Mucosa of gallbladder (tissue), 1 donor: ENCODE results near the gene ESPNL. TPM values are rescaled to one million over a fixed set of nuclear protein-coding genes. Genes with fewer than 3 reads are reported as not detected.

Experiments used
- DNase-seq: peaks from one replicate; pipeline ENCODE4 v3.0.0-alpha.2; 2020; ENCODE audit warnings: low spot score
- total RNA-seq: library from RNA; stranded (reverse); gene quantifications from one replicate; pipeline ENCODE4 v1.2.1, GENCODE V29; 2021
- donor health status: DM: no; HTN: no; CAD: no.

ESPNL gene
- total RNA-seq, 1 donor from 2014 or later = 0.49 TPM

DNA sequence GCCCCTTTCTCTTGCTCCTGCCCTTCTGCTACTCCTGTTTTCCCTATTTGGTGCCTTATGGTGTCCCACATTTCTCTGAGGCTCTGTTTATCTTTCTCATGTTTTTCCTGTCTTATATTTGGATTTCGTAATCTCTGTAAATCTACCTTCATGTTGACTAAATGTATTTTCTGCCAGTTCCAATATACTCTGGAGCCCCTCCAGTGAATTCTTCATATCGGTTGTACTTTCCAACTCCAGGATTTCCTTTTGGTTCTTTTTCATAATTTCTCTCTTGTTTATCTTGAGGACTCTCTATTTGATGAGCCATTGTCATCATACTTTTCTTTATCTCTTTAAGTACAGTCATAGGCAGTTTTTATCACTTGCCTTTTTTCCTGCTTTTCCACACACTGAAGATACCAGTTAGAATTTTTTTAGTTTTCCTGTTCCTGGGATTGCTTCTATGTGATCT is 20.2 kb upstream of the ESPNL start:
- no peak for DNase-seq

- no peak for DNase-seq
Measured at GRCh38 chr2:238080518-238080917, 19.6 kb upstream of the ESPNL start.

DNA sequence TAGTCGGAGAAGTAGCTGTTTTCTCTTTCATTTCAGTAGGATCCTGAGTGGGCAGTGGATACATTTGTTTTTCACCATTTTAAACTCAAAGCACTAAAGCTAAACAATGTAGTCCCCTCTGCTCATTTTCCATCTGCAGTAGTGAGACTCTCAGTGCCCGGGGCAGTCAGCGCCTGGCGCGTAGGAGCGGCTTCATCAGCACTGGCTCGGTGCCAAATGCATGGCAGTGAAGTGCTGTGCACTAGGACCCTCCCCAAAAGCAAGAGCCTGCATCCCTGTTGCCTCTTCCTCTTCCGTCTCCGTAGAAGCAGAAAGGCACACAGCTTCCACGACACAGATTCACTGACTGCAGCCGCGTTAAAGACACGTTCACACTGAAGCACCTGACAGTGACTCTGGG is 19.0 kb upstream of the ESPNL start:
- DNase-seq = no peak

GRCh38 chr2:238081561-238081960 is 18.6 kb upstream of the ESPNL start:
- DNase-seq = no peak

GRCh38 chr2:238082151-238082550 is 18.0 kb upstream of the ESPNL start:
- no peak for DNase-seq

- no peak for DNase-seq
Measured at GRCh38 chr2:238082827-238083226, 17.3 kb upstream of the ESPNL start.

GRCh38 chr2:238083919-238084318 is 16.2 kb upstream of the ESPNL start:
- DNase-seq = no peak

GRCh38 chr2:238084761-238085160 is 15.4 kb upstream of the ESPNL start:
- no peak for DNase-seq

DNA sequence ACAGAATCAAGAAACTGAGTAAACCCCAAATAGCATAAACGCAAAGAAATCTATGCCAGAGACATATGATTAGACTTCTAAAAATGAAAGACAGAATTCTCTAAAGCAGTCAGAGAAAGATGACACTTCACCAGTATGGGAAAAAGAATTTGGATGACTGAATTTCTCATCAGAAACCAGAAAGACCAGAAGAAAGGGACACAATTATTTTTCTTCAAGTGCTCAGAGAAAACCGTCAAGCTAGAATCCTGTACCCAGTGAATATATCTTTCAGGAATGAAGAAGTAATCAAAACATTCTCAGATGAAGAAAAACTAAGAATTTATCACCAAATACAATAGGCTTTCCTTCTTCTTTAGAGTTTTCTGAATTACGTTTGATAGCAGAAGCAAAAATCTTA is 14.2 kb upstream of the ESPNL start:
- DNase-seq = no peak

DNA sequence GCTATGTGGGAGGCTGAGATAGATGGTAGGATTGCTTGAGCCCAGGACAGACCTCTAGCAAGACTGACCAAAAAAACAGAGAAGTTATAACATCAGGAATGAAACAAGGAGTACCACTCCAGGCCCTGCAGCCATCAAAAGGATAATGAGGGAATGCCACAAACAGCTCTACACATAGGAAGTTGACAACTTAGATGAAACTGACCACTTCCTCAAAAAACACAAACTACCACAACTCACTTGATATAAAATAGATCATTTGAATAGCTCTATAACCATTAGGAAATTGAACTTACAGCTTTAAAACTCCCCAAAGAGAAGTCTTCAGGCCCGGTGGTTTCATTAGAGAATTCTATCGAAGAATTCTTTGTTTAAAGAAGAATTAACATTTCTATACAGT is 12.9 kb upstream of the ESPNL start:
- DNase-seq = no peak

- no peak for DNase-seq
Measured at GRCh38 chr2:238090887-238091286, 9.3 kb upstream of the ESPNL start.

DNA sequence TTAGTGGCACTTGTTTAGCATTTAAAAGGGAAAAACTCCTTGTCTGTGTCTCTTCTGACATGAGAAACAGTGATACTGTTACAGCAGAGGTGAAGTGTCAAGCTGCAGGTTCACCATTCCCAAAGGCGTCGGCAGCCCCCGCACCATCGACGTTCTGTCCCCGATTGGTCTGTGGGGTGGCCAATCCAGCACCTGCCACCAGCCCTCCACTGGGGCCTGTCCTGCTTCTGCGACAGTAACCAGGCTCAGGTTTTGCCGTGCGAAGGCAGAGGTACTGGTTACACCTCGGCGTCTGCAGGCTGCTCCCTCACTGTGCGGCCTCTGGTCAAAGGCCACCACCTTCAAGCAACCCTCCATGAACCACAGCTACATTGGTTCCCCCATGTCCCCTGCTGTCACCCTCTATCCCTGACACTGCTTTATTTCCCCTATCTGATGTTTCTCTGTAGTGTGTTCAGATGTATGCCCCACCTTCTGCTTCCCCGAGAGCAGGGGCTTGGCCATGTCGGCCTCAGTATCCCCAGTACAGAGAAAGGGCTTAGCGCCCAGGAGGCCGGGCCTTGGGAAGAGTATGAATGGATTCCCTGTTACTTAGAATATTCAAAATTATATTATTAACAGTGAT is 8.6 kb upstream of the ESPNL start:
- DNase-seq = no peak

- DNase-seq = no peak
Measured at GRCh38 chr2:238092486-238093035, 7.6 kb upstream of the ESPNL start.

GRCh38 chr2:238093181-238094140 is 6.7 kb upstream of the ESPNL start:
- no peak for DNase-seq

DNA sequence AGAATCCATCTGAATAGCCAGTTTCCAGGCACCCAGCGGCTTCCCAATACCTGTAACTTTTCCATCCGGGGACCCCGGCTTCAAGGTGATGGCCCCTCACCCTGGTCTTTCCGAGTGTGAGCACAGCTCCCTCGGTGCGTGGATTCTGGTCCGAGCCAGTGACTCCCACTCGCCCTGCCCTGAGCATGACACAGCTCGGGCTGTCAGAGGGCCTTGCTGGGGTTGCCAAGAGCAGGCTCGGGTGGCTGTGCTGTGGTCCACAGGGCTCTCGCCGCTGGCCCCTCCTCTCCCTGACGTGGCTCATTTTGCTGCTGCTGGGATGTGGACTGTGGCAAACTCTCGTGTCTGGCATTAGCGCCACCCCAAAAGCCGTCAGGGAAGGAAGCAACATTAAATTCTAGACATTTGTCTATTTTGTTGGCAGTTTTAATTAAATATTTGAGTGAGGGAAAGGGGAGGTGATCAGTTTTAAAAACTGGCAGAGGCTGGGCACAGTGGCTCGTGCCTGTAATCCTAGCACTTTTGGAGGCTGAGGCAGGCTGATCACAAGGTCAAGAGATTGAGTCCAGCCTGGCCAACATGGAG is 5.6 kb upstream of the ESPNL start:
- DNase-seq = no peak

- DNase-seq = no peak
Measured at GRCh38 chr2:238095143-238095542, 5.0 kb upstream of the ESPNL start.

DNA sequence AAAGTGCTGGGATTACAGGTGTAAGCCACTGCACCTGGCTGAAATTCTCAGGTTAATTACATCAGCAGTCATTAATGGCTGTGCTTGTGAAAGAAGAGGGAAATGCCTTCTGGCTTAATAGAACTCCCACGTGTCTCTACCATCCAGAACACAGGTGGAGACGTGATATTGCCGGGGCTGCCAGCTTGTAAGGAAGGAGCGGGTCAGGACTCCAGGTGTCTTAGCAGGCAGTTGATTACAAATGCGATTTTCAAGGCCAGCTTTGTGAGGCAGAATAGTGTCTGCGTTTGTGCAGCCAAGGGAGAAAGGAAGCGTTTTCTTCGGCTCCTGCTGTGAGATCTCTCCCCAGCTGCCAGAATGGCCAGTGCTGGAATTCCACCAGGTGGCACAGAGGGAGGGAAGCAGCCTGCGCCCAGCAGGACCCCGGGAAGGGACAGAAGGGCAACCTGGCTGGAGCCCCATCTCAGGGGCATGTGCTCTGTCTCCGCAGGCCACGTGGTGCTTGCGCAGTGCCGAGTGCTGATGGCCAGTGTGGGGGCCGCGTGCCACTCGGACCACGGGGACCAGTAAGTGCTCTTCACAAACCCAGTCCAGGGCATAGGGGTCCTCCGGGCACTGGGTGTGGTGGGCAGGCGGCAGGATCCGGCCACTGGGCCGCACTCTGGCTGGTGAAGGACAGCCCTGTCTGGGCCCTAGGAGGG is 3.7 kb upstream of the ESPNL start:
- peak; percentile 8 for DNase-seq

DNA sequence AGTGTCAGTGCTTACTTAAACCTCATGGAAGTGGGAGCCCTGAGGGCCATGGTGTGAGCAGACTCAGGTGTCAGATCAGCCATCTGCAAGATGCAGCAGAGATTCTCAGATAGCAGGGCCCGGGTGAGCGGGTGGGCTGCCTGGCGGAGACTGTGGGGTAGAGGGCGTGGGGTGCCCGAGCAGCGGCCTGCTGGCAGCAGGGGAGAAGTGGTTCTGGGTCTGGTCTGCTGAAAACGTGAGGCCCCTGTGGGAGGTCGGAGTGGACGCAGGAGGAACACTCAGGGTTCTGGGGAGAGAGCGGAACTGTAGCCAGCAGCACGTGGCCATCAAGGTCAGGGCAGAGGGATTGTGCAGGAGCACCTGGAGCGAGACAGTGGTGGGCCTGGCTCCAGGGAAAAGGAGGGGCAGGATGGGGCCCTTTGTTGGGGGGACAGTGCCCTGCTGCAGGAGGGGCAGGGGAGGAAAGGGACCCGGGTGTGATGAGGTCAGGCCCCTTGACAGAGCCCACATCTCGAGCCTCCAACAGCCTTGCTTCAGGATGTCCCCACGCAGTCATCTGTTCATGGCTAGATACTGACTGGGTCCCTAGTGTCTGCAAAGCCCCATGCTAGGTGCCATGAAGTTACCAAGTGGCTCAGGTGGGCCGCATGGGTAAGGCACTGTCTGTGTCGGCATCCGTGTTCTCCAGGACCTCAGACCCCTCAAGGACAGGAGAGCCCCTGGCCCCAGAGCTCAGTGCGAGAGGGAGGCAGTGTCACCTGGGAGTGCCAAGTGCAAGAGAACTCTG is 2.7 kb upstream of the ESPNL start:
- peak; percentile 9 for DNase-seq

GRCh38 chr2:238097988-238098871 is 1.9 kb upstream of the ESPNL start:
- peak; percentile 51 for DNase-seq
